HG03432 (cell line): ENCODE results near the gene GNPDA1.

ENCODE experiments used
- ATAC-seq: cut with Tn5 transposase; IDR thresholded peaks from one replicate; pipeline ENCODE4 v1.9.1; 2021; ENCODE audit warnings: mild to moderate bottlenecking, moderate library complexity; ENCODE audit not compliant: unreplicated experiment

GNPDA1 gene

DNA sequence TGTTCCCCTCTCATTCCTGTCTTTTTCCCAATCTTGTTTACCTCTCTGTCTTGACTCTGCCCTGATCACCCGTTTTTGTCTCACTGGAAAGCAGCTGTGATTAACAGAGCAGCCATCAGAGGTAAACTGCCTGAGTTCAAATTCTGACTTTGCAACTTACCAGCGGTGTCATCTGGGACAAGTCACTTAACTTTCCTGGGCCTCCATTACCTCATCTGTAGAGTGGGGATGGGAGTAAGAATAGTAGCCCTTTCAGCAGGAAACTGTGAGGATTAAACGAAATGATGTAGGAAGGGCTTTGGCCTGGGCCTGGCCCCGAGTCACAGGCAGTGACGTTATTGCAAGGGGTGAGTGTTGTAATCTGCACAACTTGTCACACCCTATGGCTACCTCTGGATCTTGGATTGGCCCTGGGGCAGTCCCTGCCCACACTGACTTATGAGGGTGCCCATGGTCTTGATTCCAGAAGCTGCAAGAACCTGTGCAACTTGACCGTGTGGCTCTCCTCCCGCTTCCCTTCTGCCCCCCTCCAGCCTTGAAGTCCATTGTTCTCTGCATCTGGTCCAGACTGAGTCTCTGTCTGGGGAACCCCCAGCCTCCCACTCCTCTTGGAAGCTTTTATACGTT is 54.2 kb downstream of the GNPDA1 start:
- ATAC-seq: no peak

DNA sequence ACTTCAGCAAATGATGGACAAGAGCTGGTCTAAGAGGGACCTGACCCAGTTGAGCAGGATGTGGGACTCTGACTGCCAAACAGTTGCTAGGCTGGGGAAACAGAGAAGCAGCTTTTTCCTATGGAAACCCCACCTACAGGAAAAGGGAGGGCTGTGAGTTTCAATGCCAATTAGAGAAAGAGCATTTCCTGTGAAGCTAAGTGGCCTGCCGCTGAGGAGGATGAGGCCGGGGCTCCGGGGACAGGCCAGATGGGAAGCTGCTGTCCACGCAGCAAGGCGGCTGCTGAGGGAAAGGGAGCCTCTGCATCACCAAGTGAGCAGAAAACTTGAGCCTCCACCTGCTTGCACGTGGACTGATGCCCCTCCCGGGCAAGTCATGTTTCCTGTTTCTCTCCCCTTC is 54.7 kb downstream of the GNPDA1 start, which contains the start of gene PCDH12:
Gene PCDH12, minus strand, starts transcription at position 90 of the 400 bp plus-strand sequence. CDS start 351 bp downstream, outside the sequence.
- no peak for ATAC-seq

GRCh38 chr5:141957367-141957996 is 55.3 kb downstream of the GNPDA1 start:
- no peak for ATAC-seq

GRCh38 chr5:141954194-141954593 is 58.6 kb downstream of the GNPDA1 start:
- no peak for ATAC-seq

DNA sequence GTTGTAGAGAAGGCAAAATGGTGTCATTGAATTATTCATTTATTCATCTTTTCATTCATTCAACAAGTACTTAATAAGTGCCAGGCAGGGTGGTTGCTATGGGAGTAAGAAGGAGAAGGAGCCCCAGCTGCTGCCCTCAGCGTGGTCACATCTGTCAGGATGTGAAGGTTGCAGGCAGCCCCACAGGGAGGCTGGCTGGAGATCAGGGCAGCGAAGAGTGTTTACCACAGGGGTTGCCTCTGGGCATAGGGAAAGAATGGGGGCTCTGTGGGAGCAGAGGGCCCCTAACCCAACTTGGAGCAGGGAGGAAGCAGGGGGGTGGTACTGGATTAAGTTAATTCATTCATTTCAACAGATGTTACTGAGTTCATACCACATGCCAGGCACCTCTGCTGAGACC is 60.8 kb downstream of the GNPDA1 start:
- no peak for ATAC-seq

- ATAC-seq: peak; percentile 92
Observed at GRCh38 chr5:141951332-141951781, 61.5 kb downstream of the GNPDA1 start.
